Gastroesophageal sphincter (tissue), 4 donors: ENCODE results near the gene GPC3. TPM values are rescaled to one million over a fixed set of nuclear protein-coding genes. Genes with fewer than 3 reads are reported as not detected.

Experiments
- ATAC-seq: fragments of 150-250 bp; one replicate; pipeline ENCODE4 v1.9.1; 2016; ENCODE audit warnings: mild to moderate bottlenecking, moderate library complexity
- H3K27ac ChIP-seq, 4 donors: fragments of 200-600 bp; sonication (generic) in 3 of 4; 1 replicate in 3 of 4; 2 replicates in 1 of 4; pipeline ENCODE4 v1.5.1; 2016 to 2019
- H3K27me3 ChIP-seq: fragments of 200-600 bp; sonication (generic); one replicate; pipeline ENCODE4 v1.5.1; 2019
- H3K36me3 ChIP-seq, 2 donors: fragments of 200-600 bp; sonication (generic); one replicate each; pipeline ENCODE4 v1.5.1; 2019; ENCODE audit warnings: control low read depth in 1 of 2
- H3K4me1 ChIP-seq, 3 donors: fragments of 200-600 bp; sonication (generic); 1 replicate in 2 of 3; 2 replicates in 1 of 3; pipeline ENCODE4 v1.5.1; 2016 to 2019; ENCODE audit warnings: control low read depth in 2 of 3
- H3K4me3 ChIP-seq, 2 donors: fragments of 200-600 bp; sonication (generic); one replicate each; pipeline ENCODE4 v1.5.1; 2019; ENCODE audit warnings: mild to moderate bottlenecking in 1 of 2, moderate library complexity in 1 of 2
- H3K9me3 ChIP-seq, 3 donors: fragments of 200-600 bp; sonication (generic); one replicate each; pipeline ENCODE4 v1.5.1; 2017 to 2019; ENCODE audit warnings: control low read depth in 2 of 3
- EP300 ChIP-seq: sonication (generic); formaldehyde crosslinking; IDR thresholded peaks from one replicate; pipeline ENCODE4 v1.6.1; 2017; ENCODE audit warnings: antibody characterized with exemption, mild to moderate bottlenecking
- POLR2A ChIP-seq, 2 donors: fragments of 450-650 bp; IDR thresholded peaks; one replicate each; pipeline ENCODE4 v1.6.1; 2017; ENCODE audit warnings: antibody characterized with exemption in 2 of 2, mild to moderate bottlenecking in 2 of 2, moderate library complexity in 1 of 2
- POLR2AphosphoS5 ChIP-seq: sonication (generic); formaldehyde crosslinking; IDR thresholded peaks from one replicate; pipeline ENCODE4 v1.6.1; 2017; ENCODE audit warnings: antibody characterized with exemption
- WGBS, 2 donors: methylation state at CpG; one replicate each; pipeline ENCODE4 v1.1.5; 2018; ENCODE audit warnings: low coverage in 1 of 2; 5-methylcytosine and 5-hydroxymethylcytosine counted together
- total RNA-seq, 4 donors: library from RNA; depleted of rRNA; stranded (reverse); fragments of >200 nt; gene quantifications; one replicate each; pipeline ENCODE4 v1.1.0, GENCODE V29; 2016
- TF ChIP-seq, protein P1 (sequence below), 4 experiments: fragments of 200-600 bp in 2 of 4; fragments of 450-650 bp in 2 of 4; sonication (generic) in 1 of 4; IDR thresholded peaks; one replicate each; pipeline ENCODE4 v1.5.1; 2017 to 2019; ENCODE audit warnings: antibody characterized with exemption in 4 of 4, mild to moderate bottlenecking in 2 of 4, moderate library complexity in 2 of 4

Gene GPC3
- total RNA-seq, 4 donors from 2014 or later, result 5.8 to 19.7 (median 14.9) TPM

- no peak for ATAC-seq
Observed at GRCh38 chrX:133607419-133608348, 377.7 kb downstream of the GPC3 start.

GRCh38 chrX:133606990-133607389 lies 378.4 kb downstream of the GPC3 start:
- Histone ChIP-seq H3K27me3 (no peaks in the 10 kb centered on the region), H3K4me3 (no peak overlapping the region), H3K4me1 (peaks cover 0 to 18% (median 0%) of the 10 kb centered on the region in 3 donors), H3K9me3 (no peaks in the 10 kb centered on the region), H3K27ac (no peak overlapping the region), H3K36me3 (no peaks in the 10 kb centered on the region)
- 67 to 71% methylated on average over 1 of the region's 1 CpG for WGBS, 2 donors
- no peak for ATAC-seq
- TF ChIP-seq EP300, result no peak
- TF ChIP-seq POLR2AphosphoS5, result no peak
- TF ChIP-seq, protein P1, sequence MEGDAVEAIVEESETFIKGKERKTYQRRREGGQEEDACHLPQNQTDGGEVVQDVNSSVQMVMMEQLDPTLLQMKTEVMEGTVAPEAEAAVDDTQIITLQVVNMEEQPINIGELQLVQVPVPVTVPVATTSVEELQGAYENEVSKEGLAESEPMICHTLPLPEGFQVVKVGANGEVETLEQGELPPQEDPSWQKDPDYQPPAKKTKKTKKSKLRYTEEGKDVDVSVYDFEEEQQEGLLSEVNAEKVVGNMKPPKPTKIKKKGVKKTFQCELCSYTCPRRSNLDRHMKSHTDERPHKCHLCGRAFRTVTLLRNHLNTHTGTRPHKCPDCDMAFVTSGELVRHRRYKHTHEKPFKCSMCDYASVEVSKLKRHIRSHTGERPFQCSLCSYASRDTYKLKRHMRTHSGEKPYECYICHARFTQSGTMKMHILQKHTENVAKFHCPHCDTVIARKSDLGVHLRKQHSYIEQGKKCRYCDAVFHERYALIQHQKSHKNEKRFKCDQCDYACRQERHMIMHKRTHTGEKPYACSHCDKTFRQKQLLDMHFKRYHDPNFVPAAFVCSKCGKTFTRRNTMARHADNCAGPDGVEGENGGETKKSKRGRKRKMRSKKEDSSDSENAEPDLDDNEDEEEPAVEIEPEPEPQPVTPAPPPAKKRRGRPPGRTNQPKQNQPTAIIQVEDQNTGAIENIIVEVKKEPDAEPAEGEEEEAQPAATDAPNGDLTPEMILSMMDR (IDR thresholded peaks at IDR 0.05), result no peak
- no peak for TF ChIP-seq POLR2A (IDR thresholded peaks at IDR 0.05)

More at GRCh38 chrX:133607419-133608348, 377.7 kb downstream of the GPC3 start:
- peaks cover 0 to 18% (median 0%) of the 10 kb centered on the region in 3 donors for H3K4me1 ChIP-seq
- no peaks in the 10 kb centered on the region for H3K9me3 ChIP-seq
- 33 to 76% methylated on average over 1 to 2 of the region's 5 CpGs for WGBS, 2 donors
- H3K27me3 ChIP-seq, result no peaks in the 10 kb centered on the region
- H3K27ac ChIP-seq, result no peak overlapping the region
- TF ChIP-seq POLR2A (IDR thresholded peaks at IDR 0.05), result no peak
- no peak overlapping the region for H3K4me3 ChIP-seq
- no peaks in the 10 kb centered on the region for H3K36me3 ChIP-seq

GRCh38 chrX:133604801-133605200 lies 380.6 kb downstream of the GPC3 start:
- ATAC-seq, result no peak
- Histone ChIP-seq H3K4me3 (no peak overlapping the region), H3K27me3 (no peaks in the 10 kb centered on the region), H3K27ac (no peak overlapping the region), H3K9me3 (no peaks in the 10 kb centered on the region), H3K4me1 (peaks cover 0 to 18% (median 0%) of the 10 kb centered on the region in 3 donors), H3K36me3 (no peaks in the 10 kb centered on the region)
- TF ChIP-seq POLR2AphosphoS5 (no peak), EP300 (no peak), POLR2A (IDR thresholded peaks at IDR 0.05) (no peak)
- TF ChIP-seq, protein P1 (IDR thresholded peaks at IDR 0.05), result no peak
- 66 to 76% methylated on average over 6 to 7 of the region's 7 CpGs for WGBS, 2 donors

DNA sequence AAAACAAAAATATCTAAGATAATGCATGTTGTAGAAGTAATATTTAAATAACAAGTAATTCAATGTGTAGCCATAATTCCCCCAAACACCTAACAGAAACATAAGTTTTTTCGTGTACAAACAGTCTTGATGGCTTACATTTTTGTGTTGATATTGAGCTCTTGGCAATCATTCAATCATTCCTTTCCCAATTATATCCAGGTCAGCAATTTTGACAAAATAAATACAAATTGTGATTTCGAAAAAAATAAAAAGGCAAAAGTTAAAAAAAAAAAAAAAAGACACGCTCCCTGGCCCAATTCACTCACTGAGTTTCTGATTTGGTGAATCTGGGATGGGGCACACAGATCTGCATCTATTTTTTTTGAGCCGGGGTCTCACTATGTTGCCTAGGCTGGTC lies 382.5 kb downstream of the GPC3 start:
- no peak for ATAC-seq
- Histone ChIP-seq H3K9me3 (no peaks in the 10 kb centered on the region), H3K4me1 (peaks cover 0 to 6% (median 0%) of the 10 kb centered on the region in 3 donors), H3K4me3 (no peak overlapping the region), H3K27me3 (no peaks in the 10 kb centered on the region), H3K36me3 (no peaks in the 10 kb centered on the region), H3K27ac (no peak overlapping the region)
- TF ChIP-seq POLR2AphosphoS5, result no peak
- no peak for TF ChIP-seq EP300
- TF ChIP-seq POLR2A (IDR thresholded peaks at IDR 0.05), result no peak
- TF ChIP-seq, protein P1 (IDR thresholded peaks at IDR 0.05), result no peak
- 73 to 100% methylated on average over 2 to 4 of the region's 4 CpGs for WGBS, 2 donors

- Histone ChIP-seq H3K4me3 (no peak overlapping the region), H3K27ac (no peak overlapping the region), H3K36me3 (no peaks in the 10 kb centered on the region), H3K4me1 (no peaks in the 10 kb centered on the region), H3K9me3 (no peaks in the 10 kb centered on the region), H3K27me3 (no peaks in the 10 kb centered on the region)
- WGBS, 2 donors, result 77 to 79% methylated on average over 4 of the region's 4 CpGs
- no peak for TF ChIP-seq POLR2AphosphoS5
- TF ChIP-seq, protein P1 (IDR thresholded peaks at IDR 0.05), result no peak
- no peak for TF ChIP-seq EP300
- TF ChIP-seq POLR2A (IDR thresholded peaks at IDR 0.05), result no peak
- ATAC-seq, result no peak
Observed at GRCh38 chrX:133601116-133601515, 384.3 kb downstream of the GPC3 start.
